GM13977 (cell line): ENCODE results near the gene SPATA2.
A peak's percentile ranks its signal among the peaks of the same experiment; 100 is the strongest.
"Not testable (repeated sequence)": the region's sequence is repeated elsewhere in the genome, so short reads cannot be mapped to it uniquely, and the experiment has no call there.

ENCODE experiments used
- DNase-seq: peaks from one replicate; pipeline ENCODE4 v3.0.0; 2012; ENCODE audit warnings: low spot score
- CTCF ChIP-seq: IDR thresholded peaks from 2 replicates; pipeline ENCODE4 v1.5.1; 2012; ENCODE audit warnings: mild to moderate bottlenecking, control low read depth; ENCODE audit not compliant: insufficient read depth; ENCODE audit errors: extremely low read depth, missing control alignments
- in situ Hi-C: fragments of 300-500 bp; cut with MboI; formaldehyde crosslinking; loops from one replicate; pipeline ENCODE4 v1.12.0; 2022; ENCODE audit warnings: low sequenced_read_pairs, low pct_unique_long_range_greater_than_20kb, mixed read lengths, inconsistent platforms; ENCODE audit not compliant: unreplicated experiment

SPATA2 gene

GRCh38 chr20:49915380-49916145 is at the start of gene SPATA2:
Gene SPATA2 (minus strand): TSS chr20:49915529. CDS start chr20:49908490, 7,039 bp downstream.
- TF ChIP-seq CTCF = no peak
- in situ Hi-C loops = no loop called here

GRCh38 chr20:49961413-49961812 is 46.1 kb upstream of the SPATA2 start:
- no peak for TF ChIP-seq CTCF
- in situ Hi-C loops = no loop called here
- no peak for DNase-seq

More at GRCh38 chr20:49915380-49916145, at the start of gene SPATA2:
- DNase-seq = peak; percentile 96

GRCh38 chr20:49957089-49957938 is 42.0 kb upstream of the SPATA2 start:
- in situ Hi-C loops, DNase-seq: not testable (repeated sequence)

- no peak for DNase-seq
- in situ Hi-C loops = no loop called here
- no peak for TF ChIP-seq CTCF
These were observed 41.4 kb upstream of the SPATA2 start for GRCh38 chr20:49956689-49957088.

- in situ Hi-C loops, DNase-seq: not testable (repeated sequence)
These were observed 40.6 kb upstream of the SPATA2 start for GRCh38 chr20:49955830-49956396.

- DNase-seq = no peak
- TF ChIP-seq CTCF = no peak
- in situ Hi-C loops = no loop called here
These were observed 39.8 kb upstream of the SPATA2 start for GRCh38 chr20:49955167-49955566.

GRCh38 chr20:49951151-49951550 is 35.8 kb upstream of the SPATA2 start:
- no peak for DNase-seq
- no peak for TF ChIP-seq CTCF
- in situ Hi-C loops = no loop called here
